GM19239 (cell line): ENCODE data around the gene PDZD2.
"Not testable (repeated sequence)": the region's sequence is repeated elsewhere in the genome, so short reads cannot be mapped to it uniquely, and the experiment has no call there.

ENCODE experiments used
- DNase-seq: peaks from one replicate; pipeline ENCODE4 v3.0.0; 2011; ENCODE audit warnings: low spot score; ENCODE audit not compliant: insufficient read length
- FAIRE-seq: peaks from 2 replicates; lab custom pipeline; 2011; peaks lifted over from hg19 to GRCh38; lab: Jason Lieb, UNC

PDZD2 gene

DNA sequence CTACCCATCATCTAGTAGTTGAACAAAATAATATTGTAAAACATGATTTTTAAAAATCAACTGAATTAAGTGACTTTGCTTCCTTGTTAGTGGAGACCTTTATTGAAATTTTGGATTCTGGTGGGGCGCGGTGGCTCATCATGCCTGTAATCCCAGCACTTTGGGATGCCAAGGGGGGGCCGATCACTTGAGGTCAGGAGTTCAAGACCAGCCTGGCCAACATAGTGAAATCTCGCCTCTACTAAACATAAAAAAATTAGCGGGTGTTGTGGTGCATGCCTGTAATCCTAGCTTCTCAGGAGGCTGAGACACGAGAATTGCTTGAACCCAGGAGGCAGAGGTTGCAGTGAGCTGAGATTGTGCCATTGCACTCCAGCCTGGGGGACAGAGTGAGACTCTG lies 439.9 kb downstream of the PDZD2 start:
- FAIRE-seq: not testable (repeated sequence)

DNA sequence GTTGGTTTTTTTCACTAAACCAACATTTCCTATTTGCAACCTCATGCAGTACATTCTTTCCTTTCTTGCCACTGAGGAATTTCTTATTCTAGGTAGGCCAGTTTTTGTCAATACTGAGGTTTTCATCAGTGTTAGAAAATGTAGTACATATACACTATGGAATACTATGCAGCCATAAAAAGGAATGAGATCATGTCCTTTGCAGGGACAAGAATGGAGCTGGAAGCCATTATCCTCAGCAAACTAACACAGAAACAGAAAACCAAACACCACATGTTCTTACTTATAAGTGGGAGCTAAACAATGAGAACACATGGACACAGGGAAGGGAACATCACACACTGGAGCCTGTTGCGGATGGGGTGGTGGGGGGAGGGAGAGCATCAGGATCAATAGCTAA lies 441.6 kb downstream of the PDZD2 start:
- DNase-seq, FAIRE-seq: not testable (repeated sequence)

More for the DNA sequence above, 439.9 kb downstream of the PDZD2 start:
- DNase-seq: not testable (repeated sequence)

- no peak for FAIRE-seq
- DNase-seq: no peak
Measured at GRCh38 chr5:32082701-32083100, 443.8 kb downstream of the PDZD2 start.

- DNase-seq (no peak), FAIRE-seq (no peak)
Measured at GRCh38 chr5:32083981-32084430, 445.1 kb downstream of the PDZD2 start.

DNA sequence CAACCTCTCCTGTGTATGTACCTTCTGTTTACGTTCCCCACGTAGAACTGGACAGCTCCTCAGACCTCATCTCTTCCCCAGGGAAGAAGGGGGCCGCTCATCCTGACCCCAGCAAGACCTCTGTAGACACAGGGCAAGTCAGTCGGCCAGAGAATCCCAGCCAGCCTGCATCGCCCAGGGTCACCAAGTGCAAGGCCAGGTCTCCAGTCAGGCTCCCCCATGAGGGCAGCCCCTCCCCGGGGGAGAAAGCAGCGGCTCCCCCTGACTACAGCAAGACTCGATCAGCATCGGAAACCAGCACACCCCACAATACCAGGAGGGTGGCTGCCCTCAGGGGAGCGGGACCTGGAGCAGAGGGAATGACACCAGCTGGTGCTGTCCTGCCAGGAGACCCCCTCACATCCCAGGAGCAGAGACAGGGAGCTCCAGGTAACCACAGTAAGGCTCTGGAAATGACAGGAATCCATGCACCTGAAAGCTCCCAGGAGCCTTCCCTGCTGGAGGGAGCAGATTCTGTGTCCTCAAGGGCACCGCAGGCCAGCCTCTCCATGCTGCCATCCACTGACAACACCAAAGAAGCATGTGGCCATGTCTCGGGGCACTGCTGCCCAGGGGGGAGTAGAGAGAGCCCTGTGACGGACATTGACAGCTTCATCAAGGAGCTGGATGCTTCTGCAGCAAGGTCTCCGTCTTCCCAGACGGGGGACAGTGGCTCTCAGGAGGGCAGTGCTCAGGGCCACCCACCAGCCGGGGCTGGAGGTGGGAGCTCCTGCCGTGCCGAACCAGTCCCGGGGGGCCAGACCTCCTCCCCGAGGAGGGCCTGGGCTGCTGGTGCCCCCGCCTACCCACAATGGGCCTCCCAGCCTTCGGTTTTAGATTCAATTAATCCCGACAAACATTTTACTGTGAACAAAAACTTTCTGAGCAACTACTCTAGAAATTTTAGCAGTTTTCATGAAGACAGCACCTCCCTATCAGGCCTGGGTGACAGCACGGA lies 448.5 kb downstream of the PDZD2 start:
- DNase-seq (no peak), FAIRE-seq (no peak)

- FAIRE-seq (no peak), DNase-seq (no peak)
Measured at GRCh38 chr5:32088214-32088613, 449.3 kb downstream of the PDZD2 start.

GRCh38 chr5:32089146-32090000 lies 450.4 kb downstream of the PDZD2 start:
- FAIRE-seq: no peak
- no peak for DNase-seq

- no peak for FAIRE-seq
- DNase-seq: no peak
Measured at GRCh38 chr5:32090026-32090754, 451.3 kb downstream of the PDZD2 start.

GRCh38 chr5:32090755-32091128 lies 451.8 kb downstream of the PDZD2 start:
- FAIRE-seq: no peak
- DNase-seq: no peak

- DNase-seq (peak; percentile 73), FAIRE-seq (peak; percentile 75)
Measured at GRCh38 chr5:32092938-32093812, 454.2 kb downstream of the PDZD2 start.

GRCh38 chr5:32094691-32095090 lies 455.8 kb downstream of the PDZD2 start:
- FAIRE-seq: no peak
- no peak for DNase-seq

DNA sequence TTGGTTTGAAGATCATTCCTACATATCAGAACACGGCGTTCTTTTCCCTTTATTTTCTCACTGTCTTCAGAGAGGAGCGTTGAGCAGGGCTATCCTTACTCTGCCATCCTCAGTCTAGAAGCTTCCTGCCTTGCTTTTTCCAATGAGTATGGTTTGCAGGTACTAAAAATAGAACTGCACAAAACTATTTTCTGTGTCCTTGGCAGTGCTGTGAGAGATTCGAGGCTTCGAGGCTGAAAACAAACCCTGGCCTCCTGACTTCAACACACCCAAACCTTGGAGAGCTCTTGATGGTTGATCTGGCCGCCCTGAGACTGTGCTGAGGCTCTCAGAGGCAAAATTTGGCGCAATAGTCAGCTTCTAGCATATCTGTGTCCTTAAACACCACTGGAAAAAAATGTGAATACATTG lies 456.3 kb downstream of the PDZD2 start:
- DNase-seq (no peak), FAIRE-seq (no peak)

DNA sequence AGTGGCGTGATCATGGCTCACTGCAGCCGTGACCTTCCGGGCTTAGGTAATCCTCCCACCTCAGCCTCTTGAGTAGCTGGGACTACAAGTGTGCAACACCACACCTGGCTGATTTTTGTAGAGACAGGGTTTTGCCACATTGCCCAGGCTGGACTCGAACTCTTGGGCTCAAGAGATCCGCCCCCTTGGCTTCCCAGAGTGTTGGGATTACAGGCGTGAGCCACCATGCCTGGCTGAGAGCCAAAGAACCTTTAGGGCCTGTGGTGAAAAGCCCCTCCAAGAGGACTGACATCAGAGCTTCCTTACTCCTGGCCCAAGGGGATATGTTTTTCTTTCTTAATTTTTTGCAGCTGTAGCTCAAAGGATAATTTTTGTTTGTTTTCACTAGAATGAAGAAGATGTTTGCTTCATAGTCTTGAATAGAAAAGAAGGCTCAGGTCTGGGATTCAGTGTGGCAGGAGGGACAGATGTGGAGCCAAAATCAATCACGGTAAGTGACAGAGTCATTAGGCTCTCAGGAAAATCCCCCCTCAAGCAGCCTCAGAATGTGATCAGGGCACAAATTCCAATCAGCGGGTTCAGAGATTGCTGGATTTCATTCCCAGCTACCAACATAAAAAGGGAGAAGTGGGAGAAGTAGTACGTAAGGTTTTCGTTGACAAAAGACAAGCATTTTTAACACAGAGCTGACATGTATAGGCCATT lies 458.1 kb downstream of the PDZD2 start:
- DNase-seq (no peak), FAIRE-seq (no peak)

DNA sequence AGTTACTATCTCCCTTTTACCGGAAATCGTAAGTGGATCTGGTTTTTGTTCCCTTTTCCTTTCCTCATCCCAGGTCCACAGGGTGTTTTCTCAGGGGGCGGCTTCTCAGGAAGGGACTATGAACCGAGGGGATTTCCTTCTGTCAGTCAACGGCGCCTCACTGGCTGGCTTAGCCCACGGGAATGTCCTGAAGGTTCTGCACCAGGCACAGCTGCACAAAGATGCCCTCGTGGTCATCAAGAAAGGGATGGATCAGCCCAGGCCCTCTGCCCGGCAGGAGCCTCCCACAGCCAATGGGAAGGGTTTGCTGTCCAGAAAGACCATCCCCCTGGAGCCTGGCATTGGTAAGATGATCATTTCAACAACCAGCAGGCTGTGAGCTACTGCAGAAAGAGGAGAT lies 459.4 kb downstream of the PDZD2 start:
- no peak for DNase-seq

DNA sequence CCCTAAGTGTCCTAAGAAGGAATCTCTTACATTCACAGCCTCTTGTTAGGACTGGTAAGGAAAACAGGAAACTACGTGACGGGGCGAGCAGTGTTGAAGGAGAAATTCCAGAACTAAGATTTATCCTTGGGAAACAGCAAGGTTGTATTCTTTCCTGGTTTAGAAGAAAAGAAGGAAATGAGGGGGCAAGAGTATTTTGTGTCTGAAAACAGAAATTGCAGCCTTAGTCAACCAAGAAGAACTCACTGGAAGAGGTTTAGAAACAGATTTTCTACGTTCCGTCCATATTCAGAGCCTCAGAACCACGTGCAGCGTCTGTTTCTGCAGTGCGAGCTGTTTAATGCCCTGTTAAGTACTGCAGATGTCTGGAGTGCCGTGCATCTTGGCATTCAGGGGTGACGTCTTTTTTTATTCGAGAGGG lies 460.0 kb downstream of the PDZD2 start:
- FAIRE-seq (no peak), DNase-seq (no peak)

More for the DNA sequence above, 459.4 kb downstream of the PDZD2 start:
- no peak for FAIRE-seq

DNA sequence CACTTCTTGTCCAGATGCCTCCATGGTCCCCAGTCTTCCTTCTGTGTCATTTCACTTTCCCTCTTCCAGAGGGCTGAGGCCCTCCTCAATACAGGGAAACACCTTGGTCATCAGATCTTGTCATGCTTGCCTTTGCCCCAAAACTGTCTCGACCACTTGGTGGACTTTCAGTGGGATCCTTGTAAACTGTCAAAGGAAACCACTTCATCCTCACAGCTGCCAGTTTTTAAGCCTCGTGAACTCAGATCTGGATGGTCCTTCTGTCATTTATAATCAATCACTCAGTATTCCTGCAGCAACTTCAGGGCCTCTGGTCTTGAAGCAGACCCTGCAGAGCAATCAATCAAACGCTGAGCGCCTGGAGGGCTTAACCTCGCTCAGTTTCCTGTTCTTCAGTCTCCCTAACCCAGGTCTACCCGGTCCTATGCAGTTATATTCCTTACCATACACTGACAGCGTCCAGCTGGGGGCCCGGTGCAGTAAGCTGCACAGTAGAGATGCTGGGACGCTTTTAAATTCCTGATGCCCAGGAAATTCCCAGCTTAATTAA lies 460.6 kb downstream of the PDZD2 start:
- FAIRE-seq: no peak
- no peak for DNase-seq

GRCh38 chr5:32100230-32100629 lies 461.3 kb downstream of the PDZD2 start:
- DNase-seq (no peak), FAIRE-seq (no peak)

GRCh38 chr5:32100691-32101302 lies 461.9 kb downstream of the PDZD2 start:
- no peak for FAIRE-seq
- DNase-seq: no peak
